NCI-H146 (cell line): ENCODE results near the gene IRS1.

Experiments
- DNase-seq: peaks from one replicate; lab custom pipeline; 2025; lab: John Stamatoyannopoulos, UW

The IRS1 gene

DNA sequence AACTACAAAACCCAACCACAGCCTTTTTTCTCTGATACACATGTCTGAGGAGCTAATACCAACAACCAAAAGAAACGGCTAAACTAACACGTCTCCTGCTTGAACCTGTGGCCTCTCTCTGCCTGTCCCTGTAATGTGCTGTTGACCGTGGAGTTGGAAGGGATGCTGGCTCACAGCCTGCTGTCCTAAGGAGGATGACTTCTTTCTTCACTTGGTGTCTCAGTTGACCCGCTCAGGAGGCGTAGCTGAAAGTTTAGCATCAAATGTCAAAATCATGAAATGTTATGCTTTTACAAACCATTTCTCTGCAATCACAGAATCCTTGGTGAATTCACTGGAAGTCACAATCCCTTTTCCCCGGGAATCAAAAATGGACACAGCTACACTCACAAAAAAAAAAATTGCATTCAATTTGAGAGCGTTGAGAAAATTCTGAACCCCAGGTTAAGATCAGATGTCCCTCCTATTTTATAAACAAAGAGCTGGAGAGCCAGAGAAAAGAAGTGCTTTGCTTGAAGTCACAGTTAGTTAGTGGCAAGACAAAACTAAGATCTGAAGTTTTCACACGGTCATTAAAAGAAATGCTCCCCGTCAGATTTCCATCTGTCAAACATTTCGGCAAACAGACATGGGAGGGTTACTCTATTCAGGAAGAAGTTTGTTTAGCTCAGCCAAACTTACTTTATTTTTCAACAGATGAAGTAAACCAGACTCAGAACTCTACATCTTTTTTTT lies 74.3 kb downstream of the IRS1 start:
- no peak for DNase-seq

DNA sequence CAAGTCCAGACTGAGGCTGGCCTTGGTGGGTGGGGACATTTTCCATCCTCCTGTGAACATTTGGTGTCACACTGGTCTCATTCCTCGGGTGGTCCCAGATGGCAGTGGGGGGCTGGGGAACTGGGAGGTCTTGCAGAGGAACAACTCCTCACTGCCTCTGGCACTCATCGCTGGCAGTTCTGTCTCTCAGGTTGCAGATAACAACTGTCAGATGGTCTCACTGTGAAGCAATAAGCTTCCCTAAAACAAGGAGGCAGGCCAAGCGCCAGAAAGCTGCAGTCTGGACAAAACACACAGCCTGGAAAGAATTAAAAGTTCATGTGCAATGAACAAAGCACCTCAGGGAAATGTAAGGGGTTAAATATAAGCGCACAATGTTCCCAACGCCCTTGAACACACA lies 78.1 kb downstream of the IRS1 start:
- DNase-seq, result no peak

DNA sequence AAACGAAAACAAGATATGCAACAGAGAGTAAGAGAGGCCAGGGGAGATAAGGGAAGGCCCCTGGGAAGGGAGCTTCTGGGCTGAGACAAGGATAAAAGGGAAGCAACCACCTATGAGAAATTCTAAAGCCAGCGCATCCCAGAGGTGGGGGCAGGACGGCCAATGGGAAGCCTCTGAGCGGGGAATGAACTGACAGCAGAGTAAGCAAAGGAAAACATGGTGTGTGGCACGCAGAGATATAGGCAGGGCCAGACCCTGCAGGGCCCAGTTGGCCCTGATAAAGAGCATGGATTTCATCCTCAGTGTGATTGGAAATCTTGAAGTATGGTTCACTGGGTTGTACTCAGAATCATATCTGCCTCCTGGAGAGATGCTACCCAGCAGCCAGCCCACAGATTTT lies 78.7 kb downstream of the IRS1 start:
- DNase-seq, result no peak

DNA sequence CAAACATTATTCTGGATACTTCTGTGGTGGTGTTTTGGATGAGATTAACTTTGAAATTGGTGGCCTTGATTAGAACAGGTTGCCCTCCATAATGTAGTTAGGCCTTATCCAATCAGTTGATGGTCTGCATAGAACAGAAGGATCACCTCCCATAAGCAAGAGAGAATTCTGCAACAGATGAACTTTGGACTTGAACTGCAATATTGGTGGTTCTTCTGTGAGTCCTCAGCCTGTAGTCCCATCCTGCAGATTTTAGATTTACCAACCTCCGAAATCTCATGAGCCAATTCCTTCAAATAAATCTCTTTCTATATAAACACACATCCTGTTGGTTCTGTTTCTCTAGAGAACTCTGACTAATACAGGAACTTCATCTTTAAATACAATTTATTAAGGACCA lies 81.9 kb downstream of the IRS1 start:
- no peak for DNase-seq

DNA sequence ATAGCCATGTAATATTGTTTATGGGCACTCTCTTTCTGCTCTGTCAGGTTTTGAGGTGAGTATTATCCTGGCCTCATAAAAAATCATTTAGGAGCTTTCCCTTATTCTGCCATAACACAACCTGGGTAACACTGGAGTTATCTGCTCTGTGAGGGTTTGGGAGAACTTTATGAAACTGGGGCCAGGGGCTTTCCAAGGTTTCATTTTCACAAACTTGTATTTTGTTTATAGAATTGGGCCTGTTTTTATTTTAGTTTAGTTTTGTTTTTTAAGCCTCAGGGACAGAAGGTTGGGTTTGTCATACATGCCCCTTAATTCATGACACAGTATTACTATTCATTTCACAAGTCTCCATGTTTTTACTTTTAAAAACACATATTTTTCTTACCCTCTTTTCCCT lies 83.5 kb downstream of the IRS1 start:
- no peak for DNase-seq

DNA sequence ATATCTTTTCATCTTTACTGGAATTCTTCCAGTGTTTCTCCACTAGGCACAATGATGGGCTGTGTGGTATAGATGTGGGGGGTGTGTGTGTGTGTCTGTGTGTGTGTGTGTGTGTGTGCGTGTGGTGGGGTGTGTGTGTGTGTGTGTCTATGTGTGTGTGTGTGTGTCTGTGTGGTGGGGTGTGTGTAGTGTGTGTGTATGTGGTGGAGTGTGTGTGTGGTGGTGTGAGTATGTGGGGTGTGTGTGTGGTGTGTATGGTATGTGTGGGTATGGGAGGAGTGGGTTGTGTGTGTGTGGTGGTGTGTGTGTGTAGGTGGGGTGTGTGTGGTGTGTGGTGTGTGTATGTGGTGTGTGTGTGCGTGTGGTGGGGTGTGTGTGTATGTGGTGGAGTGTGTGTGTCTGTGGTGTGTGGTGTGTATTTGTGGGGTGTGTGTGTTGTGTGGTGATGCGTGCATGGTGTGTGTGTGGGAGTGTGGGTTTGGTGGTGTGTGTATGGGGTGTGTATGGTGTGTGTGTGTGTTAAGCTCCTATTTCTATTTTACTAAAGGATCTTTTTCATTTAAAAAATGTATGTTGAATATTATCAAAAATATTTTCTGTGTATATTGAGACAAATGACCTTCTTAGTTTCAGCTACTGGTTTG lies 84.2 kb downstream of the IRS1 start:
- DNase-seq, result no peak

DNA sequence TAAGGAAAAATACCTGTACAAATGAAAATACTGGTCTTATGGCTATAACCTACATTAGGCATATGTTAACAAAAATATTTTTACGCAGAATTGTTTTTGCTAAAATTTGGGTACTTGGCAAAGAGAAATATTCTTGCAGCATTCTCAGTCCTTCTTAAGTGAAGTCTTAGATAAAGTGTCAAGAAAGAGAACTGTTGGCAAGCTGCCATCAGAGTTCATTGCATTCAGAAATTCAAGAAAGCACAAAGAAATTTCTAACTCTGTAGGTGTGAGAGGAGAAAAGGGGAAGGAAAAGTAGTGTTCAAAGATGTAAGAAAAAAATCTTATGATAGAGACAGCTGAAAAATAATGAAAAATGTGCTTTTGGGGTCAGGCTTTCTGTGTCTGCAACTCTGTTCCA lies 86.7 kb downstream of the IRS1 start:
- DNase-seq, result no peak

DNA sequence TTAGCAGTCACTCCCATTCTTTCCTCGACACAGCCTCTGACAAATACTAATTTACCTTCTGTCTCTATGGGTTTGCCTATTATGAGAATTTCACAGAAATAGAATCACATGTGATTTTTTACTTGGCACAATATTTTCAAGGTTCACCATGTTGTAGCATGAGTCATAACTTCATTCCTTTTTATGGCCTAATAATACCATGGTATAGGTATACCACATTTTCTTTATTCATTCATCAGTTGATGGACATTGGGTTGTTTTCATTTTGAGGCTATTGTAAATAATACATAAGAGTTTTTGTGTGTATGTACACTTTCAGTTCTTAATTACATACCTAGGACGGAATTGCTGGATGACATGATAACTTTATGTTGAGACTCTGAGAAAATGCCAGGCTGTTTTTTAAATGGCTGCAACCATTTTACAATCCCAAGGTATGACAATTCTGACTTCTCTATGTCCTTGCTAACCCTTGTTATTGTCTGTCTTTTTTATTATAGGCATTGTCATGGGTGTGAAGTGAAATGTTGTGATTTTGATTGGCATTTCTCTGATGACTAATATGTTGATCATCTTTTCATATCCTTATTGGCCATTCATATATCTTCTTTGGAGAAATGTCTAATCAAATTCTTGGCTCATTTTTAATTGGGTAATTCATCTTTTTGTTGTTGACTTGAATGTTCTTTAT lies 87.9 kb downstream of the IRS1 start:
- no peak for DNase-seq

DNA sequence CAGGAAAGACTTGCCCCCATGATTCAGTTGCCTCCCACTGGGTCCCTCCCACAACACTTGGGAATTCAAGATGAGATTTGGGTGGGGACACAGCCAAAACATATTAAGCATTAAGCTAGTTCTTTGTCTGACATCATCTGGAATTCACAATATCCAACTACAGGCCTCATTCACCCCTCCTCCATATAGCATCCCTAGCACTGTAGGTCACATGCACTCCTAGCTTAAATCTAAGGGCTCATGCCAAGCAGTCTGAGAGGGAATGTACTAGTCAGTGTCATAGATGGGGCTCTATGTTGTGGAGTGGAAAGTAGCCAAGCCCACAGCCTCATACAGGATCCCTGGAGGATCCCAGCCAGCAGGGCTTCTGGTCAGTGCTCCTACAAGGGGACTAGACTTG lies 92.1 kb downstream of the IRS1 start:
- DNase-seq, result no peak

DNA sequence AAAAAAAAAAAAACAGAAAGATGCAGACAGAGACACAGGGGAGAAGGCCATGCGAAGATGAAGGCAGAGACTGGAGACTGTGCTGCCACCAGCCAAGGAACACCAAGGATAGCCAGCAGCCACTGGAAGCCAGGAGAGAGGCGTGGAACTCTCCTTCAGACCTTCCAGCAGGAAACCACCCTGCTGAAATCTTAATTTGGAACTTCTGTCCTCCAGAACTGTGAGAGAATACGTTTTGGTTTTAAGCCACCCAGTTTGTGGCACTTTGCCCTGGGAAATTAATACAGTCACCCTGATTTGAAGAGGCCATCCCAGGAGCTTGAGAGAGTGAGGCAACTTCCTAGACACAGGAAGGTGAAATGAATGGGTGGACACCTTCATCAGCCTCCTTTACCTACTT lies 93.7 kb downstream of the IRS1 start:
- DNase-seq, result no peak

DNA sequence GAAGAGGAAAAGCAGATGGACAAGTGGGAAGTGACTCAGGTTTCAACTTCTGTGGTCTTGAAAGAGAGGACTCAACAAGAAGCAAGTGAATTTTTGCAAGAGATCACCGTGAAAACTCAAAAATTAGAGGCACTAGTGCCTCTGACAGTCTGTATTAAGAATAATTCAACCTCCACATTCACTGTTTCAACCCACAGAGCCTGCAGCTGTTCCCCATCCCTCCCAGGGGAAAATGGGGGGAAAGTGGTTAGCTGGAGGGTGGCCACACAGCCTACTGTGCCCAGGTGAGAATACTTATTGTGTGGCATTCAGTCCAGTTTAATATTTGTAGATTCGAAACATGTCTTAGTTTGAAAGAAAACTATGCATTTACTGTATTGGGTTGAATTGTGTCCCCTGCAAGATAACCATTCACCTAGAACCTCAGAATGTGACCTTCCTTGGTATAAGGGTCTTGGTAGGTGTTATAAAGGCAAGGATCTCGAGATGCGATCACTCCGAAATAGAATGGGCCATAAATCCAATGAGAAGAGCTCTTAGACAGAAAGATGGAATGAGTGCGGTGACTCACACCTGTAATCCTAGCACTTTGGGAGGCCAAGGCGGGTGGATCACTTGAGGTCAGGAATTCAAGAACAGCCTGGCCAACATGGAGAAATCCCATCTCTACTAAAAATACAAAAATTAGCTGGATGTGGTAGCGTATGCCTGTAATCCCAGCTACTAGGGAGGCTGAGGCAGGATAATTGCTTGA lies 94.3 kb downstream of the IRS1 start:
- DNase-seq, result no peak

DNA sequence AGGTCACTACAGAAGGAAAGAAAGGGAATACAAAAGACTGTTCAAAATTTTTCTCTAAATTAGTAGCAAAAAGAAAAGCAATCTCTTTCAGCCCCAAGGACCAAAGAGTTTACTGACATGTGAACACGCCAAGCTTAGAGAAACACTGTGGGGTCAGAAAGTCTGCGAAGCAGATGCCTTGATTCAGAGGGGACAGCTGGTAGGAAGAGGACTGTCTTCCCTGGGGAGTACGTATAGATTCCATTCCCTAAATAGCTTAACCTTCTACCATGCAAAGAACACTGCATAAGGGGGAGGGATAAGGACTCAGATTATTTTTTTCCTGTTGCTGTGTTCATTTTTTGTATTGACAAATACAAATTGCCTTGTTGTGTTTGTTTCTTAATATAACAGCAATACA lies 96.1 kb downstream of the IRS1 start:
- no peak for DNase-seq

DNA sequence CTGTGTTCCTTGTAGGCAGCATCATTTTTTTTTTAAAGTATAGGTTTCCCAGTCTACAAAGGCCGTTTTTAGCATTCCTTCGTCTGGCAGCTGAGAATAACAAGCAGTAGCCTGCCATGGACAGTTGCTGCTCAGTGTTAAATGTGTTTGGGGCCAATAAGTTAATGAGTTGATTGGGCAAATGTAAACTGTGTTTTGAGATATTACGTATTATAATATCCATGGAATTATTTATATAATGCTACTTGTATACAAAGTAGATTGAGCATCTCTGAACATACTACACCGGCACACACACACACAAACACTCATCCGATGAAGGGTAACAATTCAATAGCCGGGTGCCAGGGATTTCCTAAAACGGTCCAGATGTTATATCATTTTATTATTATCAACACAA lies 97.2 kb downstream of the IRS1 start:
- DNase-seq, result no peak

DNA sequence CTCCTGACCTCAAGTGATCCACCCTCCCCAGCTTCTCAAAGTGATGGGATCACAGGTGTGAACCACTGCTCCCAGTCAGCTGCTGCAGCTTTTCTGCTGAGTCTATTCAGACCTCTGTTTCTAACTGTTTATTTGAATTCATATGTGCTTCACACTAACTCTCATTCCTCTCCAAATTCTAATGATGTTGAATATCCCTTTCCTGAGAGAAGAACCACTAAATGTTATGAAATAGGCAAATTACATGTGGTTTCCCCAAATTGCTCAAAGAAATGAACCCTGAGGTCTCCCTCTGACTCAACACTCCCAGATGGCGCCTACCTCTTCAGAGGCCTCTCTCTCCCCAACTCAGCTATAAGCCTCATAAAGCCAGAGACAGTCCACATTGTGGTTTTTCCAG lies 98.6 kb downstream of the IRS1 start:
- DNase-seq, result no peak

DNA sequence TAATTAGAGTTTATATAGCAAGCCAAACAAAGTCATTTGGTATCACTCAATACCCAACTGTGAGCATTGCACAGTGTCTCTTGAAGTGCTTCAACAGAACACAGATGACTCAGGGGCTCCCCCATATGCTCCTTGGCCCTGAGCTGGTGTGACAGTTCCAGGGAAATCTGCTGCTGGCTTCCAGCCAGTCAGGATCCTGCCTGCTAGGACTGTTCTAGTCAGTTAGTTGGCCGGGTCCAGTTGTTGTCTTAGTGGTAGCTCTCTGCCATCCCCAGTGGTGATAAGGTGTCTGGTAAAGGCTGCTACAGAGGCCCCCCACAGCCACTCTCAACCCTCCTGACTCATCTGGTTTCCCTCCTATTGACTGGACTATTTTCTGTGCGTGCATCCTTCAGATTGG lies 100.3 kb downstream of the IRS1 start:
- no peak for DNase-seq

DNA sequence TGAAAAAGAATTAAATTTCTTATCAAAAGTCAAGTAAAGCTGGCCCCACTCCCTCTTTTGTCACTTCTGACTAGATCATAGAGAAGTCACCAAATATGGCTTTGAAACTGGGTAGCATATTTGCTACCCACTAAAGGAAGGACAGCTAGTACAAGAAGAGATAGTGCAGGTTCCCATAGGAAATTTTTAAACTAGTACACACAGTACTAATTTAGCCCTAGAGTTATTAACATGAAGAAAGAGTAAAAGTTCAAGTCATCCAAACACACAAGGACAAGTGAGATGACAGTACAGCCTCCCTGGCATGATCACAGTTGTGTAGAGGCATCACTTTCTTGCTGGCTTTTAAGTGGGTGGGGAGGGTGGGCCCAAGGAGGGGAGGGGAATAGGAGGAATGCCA lies 100.9 kb downstream of the IRS1 start:
- DNase-seq, result no peak

DNA sequence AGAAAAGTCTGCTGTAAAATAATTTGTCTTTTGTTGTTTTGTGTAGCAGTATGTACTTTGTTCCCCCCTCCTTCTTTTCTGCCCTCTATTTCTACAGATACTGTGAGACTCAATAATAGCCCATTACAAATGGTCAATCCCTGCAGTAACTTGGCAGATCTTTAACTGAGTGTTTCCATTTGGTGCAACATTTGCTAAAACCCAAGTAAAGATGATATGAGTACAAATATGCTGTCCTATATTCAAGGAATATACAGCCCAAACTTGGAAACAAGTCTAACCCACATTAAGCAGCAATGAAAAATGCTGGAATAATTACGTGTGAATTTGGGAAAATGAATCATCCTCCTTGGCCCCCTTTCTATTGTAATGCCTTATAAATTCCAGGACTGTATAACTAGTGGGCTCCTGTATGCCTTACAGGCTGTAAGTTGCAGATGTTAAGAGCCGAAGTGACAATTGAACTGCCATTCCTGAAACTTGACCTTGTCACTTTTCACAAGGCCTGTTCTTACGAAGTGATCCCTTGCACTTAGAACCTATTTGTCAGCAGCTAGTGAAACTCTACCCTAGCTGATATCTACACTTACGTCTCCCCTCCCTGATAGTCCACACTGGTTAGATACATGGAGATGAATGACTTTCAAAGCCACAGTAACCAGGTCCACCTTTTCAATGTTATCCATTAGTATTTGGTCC lies 104.9 kb downstream of the IRS1 start:
- no peak for DNase-seq

DNA sequence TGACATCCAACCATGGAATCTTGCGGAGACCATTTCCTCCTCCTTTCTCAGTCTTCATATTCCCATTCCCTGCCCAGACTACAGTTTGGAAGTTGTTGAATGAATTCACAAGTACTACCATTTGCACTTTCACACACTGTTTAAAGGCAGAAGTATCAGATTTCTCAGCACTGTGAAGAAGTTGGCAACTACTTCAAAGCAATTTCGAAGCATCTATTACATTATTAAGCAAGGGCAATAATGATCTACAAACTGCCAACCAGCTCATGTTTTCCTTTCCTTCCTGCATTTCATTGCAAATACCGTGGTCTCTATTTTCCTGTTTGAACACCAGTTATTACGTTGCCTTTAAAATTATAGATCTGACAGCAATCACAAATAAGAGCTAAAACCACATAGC lies 105.5 kb downstream of the IRS1 start:
- no peak for DNase-seq

DNA sequence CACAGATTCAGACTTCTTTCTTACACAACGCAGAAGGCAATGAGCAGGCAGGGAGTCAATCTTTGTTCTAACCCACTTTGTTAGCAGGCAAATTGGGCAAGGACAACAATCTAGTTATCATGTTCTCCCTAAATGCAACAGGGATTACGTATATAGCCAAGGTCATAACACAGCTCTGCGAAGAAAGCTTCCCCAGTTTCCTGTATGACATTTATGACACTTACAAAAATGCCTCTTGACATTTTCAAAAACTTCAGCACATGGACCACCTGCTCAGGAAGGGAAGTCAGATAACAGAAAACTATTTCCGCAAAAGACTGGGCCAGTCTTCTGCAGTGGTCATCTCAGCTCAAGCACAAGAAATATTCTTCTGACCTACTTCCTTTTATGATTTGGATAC lies 106.1 kb downstream of the IRS1 start:
- DNase-seq, result no peak

DNA sequence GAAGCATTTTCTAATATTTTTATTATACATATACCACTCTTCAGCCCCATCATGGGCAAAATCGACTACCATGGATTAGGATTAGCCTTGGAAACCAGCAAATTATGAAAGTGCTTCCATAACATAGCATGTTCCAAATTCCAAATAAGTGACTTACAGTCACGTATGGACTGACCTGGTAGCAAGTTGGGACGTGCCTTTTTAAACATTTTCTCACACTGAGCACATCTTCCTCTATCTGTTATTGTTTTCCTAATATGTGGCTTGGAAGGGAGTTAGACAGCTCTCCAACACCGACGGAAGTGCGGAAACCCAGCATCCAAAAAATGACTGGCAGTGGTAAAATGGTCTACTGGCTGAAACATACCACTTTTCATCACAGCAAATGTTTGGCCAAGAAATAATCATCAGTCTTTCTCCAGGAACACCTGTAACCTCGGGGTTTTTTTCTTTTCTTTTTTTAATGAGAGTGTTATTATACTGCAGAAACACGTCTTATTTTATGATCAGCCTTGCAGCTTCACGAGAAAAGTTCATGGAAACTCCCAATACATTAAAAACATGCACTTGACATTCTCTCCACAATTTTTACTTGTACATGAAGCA lies 107.0 kb downstream of the IRS1 start:
- DNase-seq, result no peak

DNA sequence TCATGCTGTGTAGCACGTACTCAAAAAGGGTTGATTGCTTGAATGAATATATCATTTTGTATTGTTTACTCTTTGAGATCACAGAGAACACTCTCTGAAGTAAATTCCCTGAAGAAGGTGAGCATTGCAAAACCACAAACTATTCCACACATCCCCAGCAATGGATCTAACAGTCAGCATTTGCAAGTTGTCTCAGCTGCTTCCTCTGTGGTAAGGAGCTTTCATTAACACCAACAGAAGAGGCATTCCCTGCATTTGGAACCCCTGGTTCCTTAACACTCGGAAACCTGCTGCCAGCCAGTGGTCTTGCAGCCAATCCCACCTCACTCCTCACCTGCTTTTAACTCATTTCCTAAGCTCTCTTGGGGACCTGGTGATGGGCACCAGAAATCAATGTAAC lies 108.4 kb downstream of the IRS1 start:
- DNase-seq, result no peak
